H1 (cell line): ENCODE data around the gene GOLGA8S.

Experiments used
- CREB1 ChIP-seq: IDR thresholded peaks from 2 replicates; pipeline ENCODE4 v1.6.1; 2012; ENCODE audit warnings: inconsistent platforms
- EP300 ChIP-seq, 2 experiments: IDR thresholded peaks; 1 replicate in 1 of 2; 2 replicates in 1 of 2; pipeline ENCODE4 v1.6.1; 2011 to 2012; ENCODE audit warnings: low read depth in 2 of 2, low read length in 2 of 2, mild to moderate bottlenecking in 2 of 2, borderline replicate concordance in 1 of 2, inconsistent platforms in 1 of 2, moderate library complexity in 1 of 2
- EZH2 ChIP-seq: fragments of 200-600 bp; sonication (generic); IDR thresholded peaks from 2 replicates; pipeline ENCODE4 v1.7.1; 2012; ENCODE audit warnings: low read depth, mild to moderate bottlenecking, moderate library complexity, low read length, inconsistent platforms; ENCODE audit not compliant: severe bottlenecking
- KDM1A ChIP-seq: fragments of 200-600, 300-600 bp; sonication (generic); IDR thresholded peaks from 2 replicates; pipeline ENCODE4 v1.7.1; 2016; ENCODE audit warnings: mild to moderate bottlenecking, low read length, borderline replicate concordance
- PHF8 ChIP-seq: fragments of 200-600 bp; sonication (generic); conservative IDR thresholded peaks from 2 replicates; pipeline ENCODE4 v1.7.1; 2012; ENCODE audit warnings: low read depth, mild to moderate bottlenecking, inconsistent platforms, low read length, moderate library complexity
- POLR2AphosphoS5 ChIP-seq: IDR thresholded peaks from 2 replicates; pipeline ENCODE4 v1.6.1; 2011; ENCODE audit warnings: low read depth, low read length
- RAD21 ChIP-seq, 2 experiments: IDR thresholded peaks in 1 of 2; conservative IDR thresholded peaks in 1 of 2; 2 replicates each; pipeline ENCODE4 v1.6.1; 2011; ENCODE audit warnings: low read depth in 2 of 2, low read length in 2 of 2, improper control_type of control experiment in 1 of 2, inconsistent platforms in 1 of 2, mild to moderate bottlenecking in 1 of 2, moderate library complexity in 1 of 2
- SP1 ChIP-seq: IDR thresholded peaks from 2 replicates; pipeline ENCODE4 v1.6.1; 2011; ENCODE audit warnings: low read depth, low read length
- SUZ12 ChIP-seq: fragments of 200-600 bp; sonication (generic); IDR thresholded peaks from 2 replicates; pipeline ENCODE4 v1.6.1; 2012; ENCODE audit warnings: mild to moderate bottlenecking, inconsistent platforms, low read length, moderate library complexity, mixed read lengths
- TEAD4 ChIP-seq: IDR thresholded peaks from 2 replicates; pipeline ENCODE4 v1.6.1; 2012; ENCODE audit warnings: low read depth, low read length, inconsistent platforms, mixed read lengths
- TF ChIP-seq, protein P1 (sequence below), 3 experiments: IDR thresholded peaks; 1 replicate in 2 of 3; 2 replicates in 1 of 3; pipeline versions ENCODE4 v1.5.1 to v1.6.1; 2011; ENCODE audit warnings: low read length in 3 of 3, mild to moderate bottlenecking in 3 of 3, inconsistent platforms in 2 of 3, low read depth in 1 of 3, moderate library complexity in 1 of 3; ENCODE audit not compliant: insufficient read depth in 1 of 3; ENCODE audit errors: control extremely low read depth in 1 of 3
- TF ChIP-seq, protein P2 (sequence below): IDR thresholded peaks from 2 replicates; pipeline ENCODE4 v1.6.1; 2012; ENCODE audit warnings: low read length, inconsistent platforms
- TF ChIP-seq, protein P3 (sequence below): IDR thresholded peaks from 2 replicates; pipeline ENCODE4 v1.6.1; 2011; ENCODE audit warnings: low read depth, mild to moderate bottlenecking, low read length; ENCODE audit not compliant: insufficient read depth
- TF ChIP-seq, protein P4 (sequence below): IDR thresholded peaks from 2 replicates; pipeline ENCODE4 v1.6.1; 2012; ENCODE audit warnings: inconsistent platforms

DNA sequence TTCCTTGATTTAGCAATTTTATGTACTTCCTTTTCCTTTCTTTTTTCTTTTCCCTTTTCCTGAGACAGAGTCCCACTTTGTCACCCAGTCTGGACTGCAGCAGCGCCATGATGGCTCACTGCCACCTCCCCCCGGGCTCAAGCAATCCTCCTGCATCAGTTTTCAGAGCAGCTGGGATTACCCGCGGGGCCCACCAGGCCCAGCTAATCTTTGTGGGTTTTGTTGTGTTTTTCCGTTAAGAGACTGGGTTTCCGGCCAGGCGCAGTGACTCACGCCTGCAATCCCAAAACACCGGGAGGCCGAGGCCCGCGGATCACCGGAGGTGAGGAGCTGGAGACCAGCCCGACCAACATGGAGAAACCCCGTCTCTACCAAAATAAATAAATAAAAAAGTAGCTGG is 17.7 kb downstream of the GOLGA8S start:
- TF ChIP-seq SUZ12: no peak
- TF ChIP-seq, protein P1, sequence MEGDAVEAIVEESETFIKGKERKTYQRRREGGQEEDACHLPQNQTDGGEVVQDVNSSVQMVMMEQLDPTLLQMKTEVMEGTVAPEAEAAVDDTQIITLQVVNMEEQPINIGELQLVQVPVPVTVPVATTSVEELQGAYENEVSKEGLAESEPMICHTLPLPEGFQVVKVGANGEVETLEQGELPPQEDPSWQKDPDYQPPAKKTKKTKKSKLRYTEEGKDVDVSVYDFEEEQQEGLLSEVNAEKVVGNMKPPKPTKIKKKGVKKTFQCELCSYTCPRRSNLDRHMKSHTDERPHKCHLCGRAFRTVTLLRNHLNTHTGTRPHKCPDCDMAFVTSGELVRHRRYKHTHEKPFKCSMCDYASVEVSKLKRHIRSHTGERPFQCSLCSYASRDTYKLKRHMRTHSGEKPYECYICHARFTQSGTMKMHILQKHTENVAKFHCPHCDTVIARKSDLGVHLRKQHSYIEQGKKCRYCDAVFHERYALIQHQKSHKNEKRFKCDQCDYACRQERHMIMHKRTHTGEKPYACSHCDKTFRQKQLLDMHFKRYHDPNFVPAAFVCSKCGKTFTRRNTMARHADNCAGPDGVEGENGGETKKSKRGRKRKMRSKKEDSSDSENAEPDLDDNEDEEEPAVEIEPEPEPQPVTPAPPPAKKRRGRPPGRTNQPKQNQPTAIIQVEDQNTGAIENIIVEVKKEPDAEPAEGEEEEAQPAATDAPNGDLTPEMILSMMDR (IDR thresholded peaks at IDR 0.05; ENCODE audit: control extremely low read depth in 1 of 3, insufficient read depth in 1 of 3, low read depth in 1 of 3, low read length in 3 of 3): no peak
- no peak for TF ChIP-seq POLR2AphosphoS5
- no peak for TF ChIP-seq EP300 (IDR thresholded peaks at IDR 0.05; ENCODE audit: borderline replicate concordance in 1 of 2, low read depth in 2 of 2, low read length in 2 of 2)
- TF ChIP-seq TEAD4: no peak
- TF ChIP-seq SP1: no peak
- TF ChIP-seq EZH2: no peak
- TF ChIP-seq CREB1: no peak
- TF ChIP-seq, protein P2, sequence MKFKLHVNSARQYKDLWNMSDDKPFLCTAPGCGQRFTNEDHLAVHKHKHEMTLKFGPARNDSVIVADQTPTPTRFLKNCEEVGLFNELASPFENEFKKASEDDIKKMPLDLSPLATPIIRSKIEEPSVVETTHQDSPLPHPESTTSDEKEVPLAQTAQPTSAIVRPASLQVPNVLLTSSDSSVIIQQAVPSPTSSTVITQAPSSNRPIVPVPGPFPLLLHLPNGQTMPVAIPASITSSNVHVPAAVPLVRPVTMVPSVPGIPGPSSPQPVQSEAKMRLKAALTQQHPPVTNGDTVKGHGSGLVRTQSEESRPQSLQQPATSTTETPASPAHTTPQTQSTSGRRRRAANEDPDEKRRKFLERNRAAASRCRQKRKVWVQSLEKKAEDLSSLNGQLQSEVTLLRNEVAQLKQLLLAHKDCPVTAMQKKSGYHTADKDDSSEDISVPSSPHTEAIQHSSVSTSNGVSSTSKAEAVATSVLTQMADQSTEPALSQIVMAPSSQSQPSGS: no peak
- TF ChIP-seq PHF8: no peak
- TF ChIP-seq, protein P3, sequence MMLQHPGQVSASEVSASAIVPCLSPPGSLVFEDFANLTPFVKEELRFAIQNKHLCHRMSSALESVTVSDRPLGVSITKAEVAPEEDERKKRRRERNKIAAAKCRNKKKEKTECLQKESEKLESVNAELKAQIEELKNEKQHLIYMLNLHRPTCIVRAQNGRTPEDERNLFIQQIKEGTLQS: no peak
- TF ChIP-seq, protein P4, sequence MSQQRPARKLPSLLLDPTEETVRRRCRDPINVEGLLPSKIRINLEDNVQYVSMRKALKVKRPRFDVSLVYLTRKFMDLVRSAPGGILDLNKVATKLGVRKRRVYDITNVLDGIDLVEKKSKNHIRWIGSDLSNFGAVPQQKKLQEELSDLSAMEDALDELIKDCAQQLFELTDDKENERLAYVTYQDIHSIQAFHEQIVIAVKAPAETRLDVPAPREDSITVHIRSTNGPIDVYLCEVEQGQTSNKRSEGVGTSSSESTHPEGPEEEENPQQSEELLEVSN: no peak
- TF ChIP-seq RAD21 (IDR thresholded peaks at IDR 0.05 in 1 of 2, conservative IDR thresholded peaks at IDR 0.05 in 1 of 2; ENCODE audit: low read depth in 2 of 2, low read length in 2 of 2): no peak
- no peak for TF ChIP-seq KDM1A
